Forelimb muscle (tissue), 1 donor: ENCODE data around the gene ZFPL1. TPM values are rescaled to one million over a fixed set of nuclear protein-coding genes. Genes with fewer than 3 reads are reported as not detected.

Experiments used
- DNase-seq: peaks from one replicate; pipeline ENCODE4 v3.0.0-alpha.2; 2013; ENCODE audit warnings: low read depth
- polyA plus RNA-seq: library from polyadenylated mRNA; unstranded; fragments of 120-200 nt; gene quantifications from one replicate; pipeline ENCODE4 v1.2.1, GENCODE V29; 2013; ENCODE audit not compliant: insufficient read length

ZFPL1 gene
- polyA plus RNA-seq, 1 donor = 21.0 TPM

DNA sequence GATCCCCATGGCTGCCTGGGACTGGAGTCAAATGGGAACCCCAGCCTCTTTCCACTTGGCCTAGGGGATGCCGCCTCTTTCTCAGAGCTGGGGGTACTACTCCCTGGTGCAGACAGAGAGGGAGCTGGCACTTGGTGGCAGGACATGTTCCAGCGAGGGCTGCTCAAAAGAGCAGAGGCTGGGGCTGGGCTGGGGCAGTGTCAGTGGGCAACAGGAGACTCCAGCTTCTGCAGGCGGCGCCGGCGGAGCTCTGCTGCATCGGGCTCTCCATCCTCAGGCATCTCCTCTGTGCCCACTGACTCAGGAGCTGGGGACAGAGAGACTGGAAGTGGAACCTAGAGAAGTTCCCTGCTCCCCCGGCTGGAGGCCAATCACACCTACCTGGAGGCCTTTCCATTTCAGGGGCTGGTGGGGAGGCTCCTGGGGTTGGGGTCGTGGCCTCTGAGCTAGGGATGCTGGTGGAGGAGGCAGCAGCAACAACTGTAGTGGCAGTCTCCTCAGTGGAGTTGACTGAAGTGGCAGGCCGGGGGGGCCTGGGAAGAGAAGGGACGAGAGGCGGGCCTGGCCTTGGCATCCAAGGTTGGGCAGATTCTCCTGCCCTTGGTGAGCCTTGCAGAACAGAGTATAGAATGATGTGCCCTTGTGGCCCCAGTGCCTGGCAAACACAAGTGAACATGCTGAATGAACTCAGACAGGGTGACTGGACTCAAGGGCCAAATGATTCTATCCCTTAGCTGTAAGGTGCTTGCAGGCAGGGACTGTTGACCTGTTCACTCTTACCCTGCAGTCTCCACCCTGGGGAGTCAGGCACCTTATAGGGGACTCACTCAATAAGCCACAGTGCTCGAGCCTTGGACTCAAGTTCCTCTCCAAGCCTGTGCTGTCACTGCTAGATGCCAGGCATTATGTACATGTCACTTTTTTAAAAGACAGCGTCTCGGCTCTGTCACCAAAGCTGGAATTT is 44.4 kb downstream of the ZFPL1 start:
- no peak for DNase-seq

DNA sequence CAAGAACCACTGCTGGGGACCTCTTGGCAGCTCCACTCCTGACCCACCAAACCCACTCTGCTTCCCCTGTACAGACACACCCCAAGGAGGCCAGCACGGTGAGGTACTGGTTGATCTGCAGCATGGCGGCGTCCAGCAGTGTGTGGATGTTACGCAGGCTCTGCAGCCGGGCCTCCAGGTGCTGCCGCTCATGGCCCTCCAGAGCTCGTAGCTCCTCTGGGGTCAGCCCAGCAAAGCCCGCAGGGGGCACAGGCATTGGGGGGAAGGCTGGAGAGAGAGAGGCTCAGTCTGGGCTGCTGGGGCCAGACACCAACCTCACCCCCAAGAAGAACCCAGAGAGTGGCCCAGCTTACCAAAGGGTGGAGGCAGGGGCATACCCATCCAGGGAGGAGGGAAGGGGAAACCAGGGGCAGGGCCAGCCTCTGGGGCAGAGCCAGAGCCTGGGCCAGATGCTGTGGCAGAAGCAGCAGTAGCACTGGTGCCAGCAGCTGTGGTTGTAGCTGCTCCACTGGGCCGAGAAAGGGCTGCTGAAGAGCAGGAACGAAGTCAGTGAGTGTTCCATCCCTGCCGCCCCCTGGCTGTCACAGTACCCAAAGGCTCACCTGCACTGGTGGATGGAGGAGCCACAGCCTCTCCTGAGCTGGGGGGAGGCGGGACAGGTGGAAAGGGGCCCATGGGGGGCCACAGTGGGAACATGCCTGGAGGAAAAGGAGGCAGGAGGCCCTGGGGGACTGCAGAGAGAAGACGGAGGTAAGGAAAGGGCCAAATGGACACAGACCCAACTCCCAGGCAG is 45.8 kb downstream of the ZFPL1 start:
- no peak for DNase-seq

DNA sequence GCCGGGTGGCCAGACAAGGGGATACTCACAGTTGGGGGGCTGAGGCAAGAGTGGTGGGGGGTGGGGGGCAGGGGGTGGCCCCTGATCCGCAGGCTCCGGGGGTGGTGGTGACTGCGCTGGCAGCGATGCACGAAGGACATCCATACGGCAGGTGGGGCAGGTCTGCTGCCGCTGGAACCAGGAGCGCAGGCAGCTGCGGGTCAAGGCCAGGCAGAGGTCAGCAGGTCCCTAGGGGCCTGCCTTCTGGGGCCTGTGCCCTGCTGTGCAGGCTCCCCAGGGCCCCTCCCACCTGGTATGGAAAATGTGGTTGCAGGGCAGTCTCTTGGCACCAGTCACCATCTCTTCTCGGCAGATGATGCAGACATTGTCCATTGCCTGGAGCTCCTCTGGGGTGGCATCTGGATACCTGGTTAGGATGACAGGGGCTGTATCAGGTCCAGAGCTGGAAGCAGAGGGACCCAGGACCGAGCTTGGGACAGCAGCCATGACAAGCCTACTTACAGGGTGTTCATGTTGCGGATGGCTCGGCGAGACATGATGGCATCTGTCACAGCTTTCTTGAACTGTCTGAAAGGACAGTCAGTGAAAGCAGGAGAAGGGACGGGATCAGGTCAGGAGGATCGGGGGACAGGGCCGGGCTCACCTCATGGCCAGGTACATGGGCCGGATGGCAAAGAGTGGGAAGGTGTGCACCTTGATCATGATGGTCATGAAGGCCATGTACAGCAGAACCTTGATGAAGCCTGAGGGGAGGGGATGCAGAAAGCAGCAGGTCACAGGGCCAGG is 46.8 kb downstream of the ZFPL1 start:
- no peak for DNase-seq

DNA sequence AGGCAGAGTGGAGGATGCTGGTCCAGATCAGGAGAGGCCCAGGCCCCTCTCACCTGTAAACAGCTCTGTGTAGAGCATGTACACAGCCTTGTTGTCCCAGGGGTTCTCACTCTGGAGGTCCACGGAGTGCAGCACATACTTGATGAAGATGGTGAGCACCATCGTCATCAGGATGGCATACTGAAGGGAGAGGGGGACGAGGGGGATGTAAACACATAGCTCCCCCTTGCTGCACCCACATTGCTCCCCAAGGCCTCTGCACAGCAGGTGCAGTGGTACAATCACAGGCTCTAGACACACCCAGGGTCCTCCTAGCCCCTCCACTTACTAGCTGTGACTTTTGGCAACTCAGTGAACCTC is 47.4 kb downstream of the ZFPL1 start:
- no peak for DNase-seq

DNA sequence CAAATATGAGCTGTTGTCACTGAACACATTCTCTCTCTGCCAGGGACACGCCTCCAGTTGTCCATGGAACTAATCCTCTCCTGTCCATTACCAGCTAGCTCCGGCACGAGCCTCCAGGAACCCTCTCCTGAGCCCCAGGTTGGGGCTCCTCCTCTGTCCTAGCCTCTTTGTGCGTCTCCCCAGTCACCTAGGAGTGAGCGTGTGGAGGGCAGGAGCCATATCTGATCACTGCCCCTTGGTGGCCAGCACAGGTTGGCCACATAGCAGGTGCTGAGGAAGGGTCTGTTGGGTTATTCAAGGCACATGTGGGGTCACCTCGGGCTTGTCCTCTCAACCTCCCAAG is 47.8 kb downstream of the ZFPL1 start:
- no peak for DNase-seq

DNA sequence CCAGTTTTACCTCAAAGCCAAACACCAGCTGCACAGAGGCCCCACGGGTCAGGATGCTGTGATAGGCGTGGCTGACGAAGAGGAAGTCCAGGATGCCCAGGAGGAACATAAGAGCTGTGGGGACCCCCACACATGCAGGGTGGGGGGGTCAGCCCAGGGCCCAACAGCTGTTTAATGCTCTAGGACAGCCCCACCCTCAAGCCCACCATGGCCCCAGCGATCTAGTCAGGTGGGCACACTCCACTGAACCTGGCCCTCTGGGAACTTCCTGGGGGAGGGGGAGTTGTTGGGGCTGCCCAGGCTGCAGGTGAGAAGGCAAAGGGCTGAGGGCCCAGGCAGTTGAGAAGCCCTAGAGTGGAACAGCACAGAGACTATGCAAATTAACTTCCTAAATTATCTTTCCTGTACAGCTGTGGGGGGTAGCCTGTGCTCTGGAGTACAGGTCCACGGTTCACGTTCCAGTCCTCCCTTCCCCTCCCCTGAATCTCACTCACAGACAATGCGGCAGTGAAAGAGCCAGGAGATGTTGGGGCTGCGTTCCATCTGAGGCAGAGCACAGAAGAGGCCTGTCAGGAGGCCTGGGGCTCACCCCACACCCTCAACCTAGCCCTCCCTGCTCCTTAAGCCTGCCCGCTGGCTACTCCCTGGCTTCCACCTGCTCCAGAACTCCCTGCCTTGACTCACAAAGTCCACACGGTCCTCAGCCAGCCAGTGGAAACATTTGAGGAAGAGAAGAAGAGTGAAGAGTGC is 48.4 kb downstream of the ZFPL1 start:
- DNase-seq = no peak

DNA sequence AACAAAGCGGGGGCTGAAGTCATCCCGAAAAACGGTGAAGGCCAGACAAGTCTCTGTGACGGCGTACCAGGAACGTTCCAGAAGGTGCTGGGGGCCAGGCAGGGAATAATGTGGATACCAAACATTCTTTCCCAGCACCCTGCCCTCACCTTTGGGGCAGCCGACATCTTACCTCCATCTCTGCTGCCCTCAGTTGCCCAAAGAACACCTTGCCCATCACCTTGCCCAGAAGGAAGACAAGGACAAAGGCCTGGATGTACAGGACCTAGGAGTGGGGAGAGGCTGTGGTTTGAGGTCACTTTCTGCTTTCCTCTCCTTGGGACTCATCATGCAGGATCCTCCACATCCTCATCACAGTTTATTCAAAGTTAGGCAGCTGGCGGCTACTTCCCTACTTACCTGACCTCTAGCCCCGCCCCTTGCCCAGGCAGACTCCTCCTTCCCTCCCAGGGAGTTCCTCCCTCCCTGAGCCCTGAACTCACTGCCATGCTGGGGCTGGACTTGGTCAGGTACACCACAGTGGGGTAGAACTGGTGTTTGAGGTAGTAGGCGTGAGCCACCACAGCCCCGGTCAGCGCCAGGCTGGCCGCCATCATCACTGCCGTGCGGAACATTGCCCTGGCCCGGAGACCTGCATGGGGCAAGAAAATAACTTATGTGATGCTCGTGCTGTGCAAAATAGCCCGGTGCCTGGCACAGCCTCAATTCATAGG is 49.1 kb downstream of the ZFPL1 start:
- DNase-seq = no peak

DNA sequence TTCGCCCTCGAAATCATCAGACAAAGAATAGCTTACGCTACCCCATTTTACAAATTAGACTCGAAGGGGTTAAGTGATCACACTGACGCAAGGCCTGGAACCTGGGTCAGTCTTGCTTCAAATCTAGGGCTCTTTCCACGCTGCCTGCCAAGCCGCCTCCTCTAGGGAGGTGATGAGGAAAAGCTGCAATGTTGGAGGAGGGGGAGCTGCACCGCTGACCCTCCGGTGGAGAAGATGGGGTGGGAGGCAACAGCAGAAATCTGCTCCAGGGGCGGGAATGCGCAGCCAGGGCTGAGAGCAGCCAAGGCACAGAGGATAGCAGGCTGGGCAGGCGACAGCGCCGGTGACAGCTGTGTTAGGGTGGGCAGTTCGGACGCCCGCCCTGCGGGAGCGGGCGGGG is 49.7 kb downstream of the ZFPL1 start:
- DNase-seq = peak; percentile 74

DNA sequence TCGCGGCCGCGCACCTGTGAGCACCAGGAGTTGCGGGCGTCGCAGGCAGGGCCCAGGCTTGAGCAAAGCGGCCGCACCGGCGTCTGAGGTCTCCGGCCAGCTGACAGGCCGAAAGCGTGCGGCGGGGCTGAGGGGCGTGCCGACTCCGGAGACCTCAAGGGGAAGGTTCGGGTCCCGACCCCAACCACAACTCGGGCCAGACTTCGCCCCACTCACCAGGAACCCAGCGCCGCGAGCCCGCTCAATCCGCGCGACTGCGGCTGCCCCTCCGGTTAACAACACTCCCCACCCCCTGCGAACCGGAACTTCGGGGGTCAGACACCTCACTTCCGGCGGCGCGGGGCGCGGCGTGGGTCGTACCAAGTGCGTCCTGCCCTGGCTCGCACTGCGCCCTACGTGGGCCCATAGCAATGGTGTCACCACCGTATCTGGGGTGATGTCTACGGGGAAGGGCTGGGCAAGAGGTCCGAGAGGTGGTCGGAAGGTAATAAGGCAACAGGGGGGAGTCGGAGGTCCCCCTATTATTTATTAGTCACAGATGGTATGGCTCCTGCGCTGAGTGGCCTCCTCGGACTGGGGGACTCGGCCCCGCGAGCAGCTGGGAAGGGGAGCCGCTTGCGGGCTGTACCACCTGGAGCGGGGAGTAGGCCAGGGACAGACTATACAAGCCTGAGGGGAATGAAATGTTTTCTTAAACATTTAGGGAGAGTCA is 50.4 kb downstream of the ZFPL1 start, which contains the start of gene SYVN1:
Gene SYVN1, minus strand, starts transcription at position 280 of the 712 bp plus-strand sequence. CDS start 918 bp downstream, outside the sequence.
- peak; percentile 73 for DNase-seq

DNA sequence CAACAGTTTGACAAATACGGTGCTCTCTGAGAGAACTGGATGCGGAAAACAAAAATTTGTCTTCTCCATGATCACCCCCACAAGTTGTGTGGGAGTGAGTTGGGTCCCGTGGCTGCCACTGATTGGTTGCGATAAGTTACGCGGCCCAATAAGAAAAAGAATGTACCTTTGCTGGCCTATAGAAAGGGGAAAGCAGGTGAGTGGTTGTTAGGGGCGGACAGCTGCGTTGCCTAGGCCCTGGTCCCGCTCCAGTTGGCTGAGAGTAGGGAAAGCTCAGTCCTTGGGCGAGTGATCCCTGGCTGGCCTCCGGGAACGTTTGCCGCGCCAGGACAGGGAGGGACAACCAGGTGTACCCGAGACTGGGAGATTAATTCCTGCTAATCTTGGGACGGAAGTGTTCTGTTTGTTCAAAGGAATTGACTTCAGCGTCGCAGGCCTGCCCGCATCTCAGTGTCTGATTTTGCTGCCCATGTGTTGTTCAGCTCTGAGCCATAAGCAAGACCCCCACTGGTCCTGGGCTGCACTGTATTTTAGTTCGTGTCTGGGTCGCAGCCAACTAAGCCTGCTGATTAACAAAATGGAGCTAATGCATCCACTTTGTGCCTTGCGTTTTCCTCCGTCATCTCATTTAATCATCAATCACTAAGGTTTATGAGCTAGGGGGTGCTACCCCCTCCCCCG is 51.1 kb downstream of the ZFPL1 start:
- peak; percentile 86 for DNase-seq

DNA sequence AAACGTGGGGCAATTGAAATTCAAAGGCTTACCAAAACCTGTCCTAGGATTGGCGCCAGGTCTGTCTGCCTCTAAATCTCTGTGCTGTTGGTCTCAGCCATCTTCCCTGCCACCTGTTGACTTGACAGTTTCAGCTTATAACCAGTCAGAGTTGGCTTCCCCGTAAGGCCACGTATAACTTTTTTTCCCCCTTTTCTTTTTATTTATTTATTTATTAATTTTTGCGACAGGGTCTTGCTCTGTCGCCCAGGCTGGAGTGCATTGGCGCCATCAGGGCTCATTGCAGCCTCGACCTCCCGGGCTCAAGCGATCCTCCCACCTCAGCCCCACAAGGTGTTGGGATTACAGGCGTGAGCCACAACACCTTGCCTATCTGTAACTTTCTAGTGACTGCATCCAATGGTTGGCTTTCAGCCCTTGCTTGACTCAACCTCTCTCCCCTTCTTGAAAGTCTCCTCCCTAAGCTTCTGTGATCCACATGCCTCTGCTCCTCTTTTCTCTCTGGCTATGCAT is 51.7 kb downstream of the ZFPL1 start:
- DNase-seq = no peak

DNA sequence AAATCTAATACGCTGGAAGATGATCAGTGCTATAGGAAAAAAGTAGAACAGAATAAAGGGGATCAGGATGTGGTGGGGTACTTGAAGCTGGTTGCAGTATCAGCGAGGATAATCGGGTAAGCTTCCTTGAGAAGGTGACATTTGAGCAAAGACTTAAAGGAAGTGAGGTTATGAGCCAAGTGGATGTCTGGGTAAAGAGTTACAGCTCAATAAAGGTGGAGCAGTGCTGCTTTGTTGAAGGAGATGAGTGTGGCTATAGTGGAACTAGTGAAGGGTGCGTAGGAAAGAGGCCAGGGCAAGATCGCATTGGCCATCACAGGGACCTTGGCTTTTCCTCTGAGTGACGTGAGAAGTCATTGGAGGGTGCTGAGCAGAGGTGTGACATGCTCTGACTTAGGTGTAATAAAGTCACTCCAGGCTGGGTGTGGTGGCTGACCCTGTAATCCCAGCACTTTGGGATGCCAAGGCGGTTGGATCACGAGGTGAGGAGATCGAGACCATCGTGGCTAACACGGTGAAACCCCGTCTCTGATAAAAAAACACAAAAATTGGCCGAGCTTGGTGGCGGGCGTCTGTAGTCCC is 52.6 kb downstream of the ZFPL1 start:
- DNase-seq = no peak

Other genes with a start within 250 kb of the ZFPL1 start
- 0.91 TPM for gene CDC42BPG, start 239.6 kb upstream of the ZFPL1 start, polyA plus RNA-seq
- gene EHD1, start 205.6 kb upstream of the ZFPL1 start, polyA plus RNA-seq = 105 TPM
- gene ATG2A, start 167.0 kb upstream of the ZFPL1 start, polyA plus RNA-seq = 12.0 TPM
- gene PPP2R5B, start 159.5 kb upstream of the ZFPL1 start, polyA plus RNA-seq = 9.9 TPM
- gene GPHA2, start 148.3 kb upstream of the ZFPL1 start, polyA plus RNA-seq = 0.35 TPM
- not detected for gene MAJIN, start 112.1 kb upstream of the ZFPL1 start, polyA plus RNA-seq
- 0.97 TPM for gene BATF2, start 87.3 kb upstream of the ZFPL1 start, polyA plus RNA-seq
- 93.7 TPM for gene ARL2, start 70.1 kb upstream of the ZFPL1 start, polyA plus RNA-seq
- gene SNX15, start 56.8 kb upstream of the ZFPL1 start, polyA plus RNA-seq = 25.1 TPM
- 12.5 TPM for gene SAC3D1, start 43.0 kb upstream of the ZFPL1 start, polyA plus RNA-seq
- gene NAALADL1, start 25.7 kb upstream of the ZFPL1 start, polyA plus RNA-seq = 6.4 TPM
- 8.1 TPM for gene CDCA5, start 182 bp upstream of the ZFPL1 start, polyA plus RNA-seq
- gene VPS51, start 12.0 kb downstream of the ZFPL1 start, polyA plus RNA-seq = 123 TPM
- 16.4 TPM for gene TM7SF2, start 27.6 kb downstream of the ZFPL1 start, polyA plus RNA-seq
- gene ZNHIT2, start 33.5 kb downstream of the ZFPL1 start, polyA plus RNA-seq = 4.3 TPM
- gene FAU, start 37.9 kb downstream of the ZFPL1 start, polyA plus RNA-seq = 1,074 TPM
- 24.2 TPM for gene MRPL49, start 38.1 kb downstream of the ZFPL1 start, polyA plus RNA-seq
- gene SYVN1, start 50.3 kb downstream of the ZFPL1 start, polyA plus RNA-seq = 38.2 TPM
- gene SPDYC, start 86.0 kb downstream of the ZFPL1 start, polyA plus RNA-seq = not detected
- 73.1 TPM for gene CAPN1, start 97.7 kb downstream of the ZFPL1 start, polyA plus RNA-seq
- 28.8 TPM for gene POLA2, start 177.7 kb downstream of the ZFPL1 start, polyA plus RNA-seq
- gene CDC42EP2, start 230.6 kb downstream of the ZFPL1 start, polyA plus RNA-seq = 32.5 TPM
- gene DPF2, start 249.6 kb downstream of the ZFPL1 start, polyA plus RNA-seq = 42.2 TPM